Measurements from ENCODE around the gene MRAS.

Gene MRAS

GRCh38 chr3:138443521-138444503, 95.4 kb downstream of the MRAS start:
- TF ChIP-seq, protein P1, sequence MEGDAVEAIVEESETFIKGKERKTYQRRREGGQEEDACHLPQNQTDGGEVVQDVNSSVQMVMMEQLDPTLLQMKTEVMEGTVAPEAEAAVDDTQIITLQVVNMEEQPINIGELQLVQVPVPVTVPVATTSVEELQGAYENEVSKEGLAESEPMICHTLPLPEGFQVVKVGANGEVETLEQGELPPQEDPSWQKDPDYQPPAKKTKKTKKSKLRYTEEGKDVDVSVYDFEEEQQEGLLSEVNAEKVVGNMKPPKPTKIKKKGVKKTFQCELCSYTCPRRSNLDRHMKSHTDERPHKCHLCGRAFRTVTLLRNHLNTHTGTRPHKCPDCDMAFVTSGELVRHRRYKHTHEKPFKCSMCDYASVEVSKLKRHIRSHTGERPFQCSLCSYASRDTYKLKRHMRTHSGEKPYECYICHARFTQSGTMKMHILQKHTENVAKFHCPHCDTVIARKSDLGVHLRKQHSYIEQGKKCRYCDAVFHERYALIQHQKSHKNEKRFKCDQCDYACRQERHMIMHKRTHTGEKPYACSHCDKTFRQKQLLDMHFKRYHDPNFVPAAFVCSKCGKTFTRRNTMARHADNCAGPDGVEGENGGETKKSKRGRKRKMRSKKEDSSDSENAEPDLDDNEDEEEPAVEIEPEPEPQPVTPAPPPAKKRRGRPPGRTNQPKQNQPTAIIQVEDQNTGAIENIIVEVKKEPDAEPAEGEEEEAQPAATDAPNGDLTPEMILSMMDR (IDR thresholded peaks at IDR 0.05; ENCODE audit: control insufficient read depth, insufficient read depth, low read depth, low read length, missing control alignments) = no peak
- no peak overlapping the region for H3K4me3 ChIP-seq (ENCODE audit: control insufficient read depth, low read depth, low read length)
- DNase-seq (ENCODE audit: low read depth) = no peak

DNA sequence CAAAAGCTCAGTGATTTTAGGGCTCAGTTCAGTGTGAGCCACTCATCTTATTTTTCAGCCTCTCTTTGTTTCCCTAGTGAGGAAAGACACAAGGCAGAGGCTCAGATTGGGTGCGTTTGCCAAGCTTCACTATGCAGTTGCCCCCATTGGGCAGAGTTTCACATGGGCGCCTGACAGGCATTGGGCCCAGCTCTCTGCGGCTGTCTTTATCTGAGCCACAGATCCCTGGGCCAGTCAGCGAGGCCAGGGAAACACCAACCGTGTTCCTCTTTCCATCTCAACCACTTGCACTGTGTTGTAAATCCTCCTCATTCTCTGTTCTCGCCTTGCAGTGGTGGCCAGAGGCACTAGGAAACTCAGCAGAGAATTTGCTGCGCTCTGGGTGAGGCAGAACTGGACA, 96.9 kb downstream of the MRAS start:
- DNase-seq (ENCODE audit: low read depth) = no peak
- TF ChIP-seq, protein P1 (IDR thresholded peaks at IDR 0.05; ENCODE audit: control insufficient read depth, insufficient read depth, low read depth, low read length, missing control alignments) = no peak
- H3K4me3 ChIP-seq (ENCODE audit: control insufficient read depth, low read depth, low read length) = no peak overlapping the region

GRCh38 chr3:138445654-138446053, 97.3 kb downstream of the MRAS start:
- no peak for DNase-seq (ENCODE audit: low read depth)
- TF ChIP-seq, protein P1 (IDR thresholded peaks at IDR 0.05; ENCODE audit: control insufficient read depth, insufficient read depth, low read depth, low read length, missing control alignments) = no peak
- no peak overlapping the region for H3K4me3 ChIP-seq (ENCODE audit: control insufficient read depth, low read depth, low read length)

GRCh38 chr3:138448631-138449030, 100.3 kb downstream of the MRAS start:
- DNase-seq (ENCODE audit: low read depth) = no peak
- TF ChIP-seq, protein P1 (IDR thresholded peaks at IDR 0.05; ENCODE audit: control insufficient read depth, insufficient read depth, low read depth, low read length, missing control alignments) = no peak
- no peak overlapping the region for H3K4me3 ChIP-seq (ENCODE audit: control insufficient read depth, low read depth, low read length)

DNA sequence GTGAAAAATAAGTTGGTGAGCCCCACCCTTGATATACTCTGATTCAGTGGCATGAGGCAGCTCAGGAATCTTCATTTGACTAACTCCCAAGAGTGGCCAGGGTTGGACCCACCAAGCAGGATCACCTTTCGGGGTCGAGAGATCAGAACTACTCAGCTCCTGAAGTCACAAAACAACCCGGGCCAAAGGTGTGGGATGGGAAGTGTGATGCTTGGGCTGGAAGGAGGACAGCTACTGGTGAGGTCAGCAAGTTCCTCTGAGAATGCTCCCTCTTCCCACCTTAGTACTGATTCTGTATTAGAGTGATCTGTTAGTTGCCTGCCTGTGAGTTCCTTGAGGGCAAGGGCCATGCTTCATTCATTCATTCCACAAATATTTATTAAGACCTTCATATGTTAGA, 101.1 kb downstream of the MRAS start:
- TF ChIP-seq, protein P1 (IDR thresholded peaks at IDR 0.05; ENCODE audit: control insufficient read depth, insufficient read depth, low read depth, low read length, missing control alignments) = no peak
- no peak overlapping the region for H3K4me3 ChIP-seq (ENCODE audit: control insufficient read depth, low read depth, low read length)
- DNase-seq (ENCODE audit: low read depth) = no peak

DNA sequence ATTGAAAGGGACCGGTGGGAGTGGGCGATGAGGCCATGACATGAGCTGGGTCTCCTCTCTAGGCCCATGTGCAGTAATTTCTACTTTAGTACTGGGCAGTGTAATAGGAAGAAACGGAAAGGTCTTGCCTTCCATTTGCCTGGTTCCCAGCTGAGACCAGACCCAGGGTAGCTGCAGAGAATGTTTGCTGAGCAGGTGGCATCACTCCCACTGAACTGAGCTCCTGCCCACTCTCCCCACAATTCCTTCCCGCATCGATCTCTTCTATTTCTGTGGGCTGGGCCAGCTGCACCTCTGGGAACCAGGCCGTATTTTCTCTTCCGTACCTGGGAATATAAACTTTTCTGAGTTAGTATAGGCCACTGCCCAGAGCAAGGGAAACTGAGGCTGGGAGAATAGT, 101.8 kb downstream of the MRAS start:
- no peak overlapping the region for H3K4me3 ChIP-seq (ENCODE audit: control insufficient read depth, low read depth, low read length)
- TF ChIP-seq, protein P1 (IDR thresholded peaks at IDR 0.05; ENCODE audit: control insufficient read depth, insufficient read depth, low read depth, low read length, missing control alignments) = no peak
- no peak for DNase-seq (ENCODE audit: low read depth)
